Measurements from ENCODE around the gene LRRC37A3.
"Not testable (repeated sequence)": the region's sequence is repeated elsewhere in the genome, so short reads cannot be mapped to it uniquely, and the experiment has no call there.

The LRRC37A3 gene
- total RNA-seq, result 2.4 to 3.7 reads per million in 2 donors

- peak; percentile 99 for DNase-seq
Observed at GRCh38 chr17:64919289-64920025, at the start of gene LRRC37A3. Gene LRRC37A3 (minus strand): TSS chr17:64919478. CDS start chr17:64897257, 22,221 bp downstream.

- peak; percentile 91 for DNase-seq
Observed at GRCh38 chr17:64965873-64966287, 46.6 kb upstream of the LRRC37A3 start.

- DNase-seq, result not testable (repeated sequence)
Observed at GRCh38 chr17:64965256-64965872, 46.1 kb upstream of the LRRC37A3 start.

- DNase-seq, result no peak
Observed at GRCh38 chr17:64964796-64965195, 45.5 kb upstream of the LRRC37A3 start.

- not testable (repeated sequence) for DNase-seq
Observed at GRCh38 chr17:64963814-64964213, 44.5 kb upstream of the LRRC37A3 start.

- DNase-seq, result not testable (repeated sequence)
Observed at GRCh38 chr17:64961563-64962378, 42.5 kb upstream of the LRRC37A3 start.

- DNase-seq, result no peak
Observed at GRCh38 chr17:64951877-64952276, 32.6 kb upstream of the LRRC37A3 start.

- DNase-seq, result no peak
Observed at GRCh38 chr17:64950871-64951270, 31.6 kb upstream of the LRRC37A3 start.

GRCh38 chr17:64947152-64947551 is 27.9 kb upstream of the LRRC37A3 start:
- DNase-seq, result no peak

- DNase-seq, result no peak
Observed at GRCh38 chr17:64941761-64942160, 22.5 kb upstream of the LRRC37A3 start.

GRCh38 chr17:64941045-64941444 is 21.8 kb upstream of the LRRC37A3 start:
- no peak for DNase-seq

GRCh38 chr17:64940055-64940454 is 20.8 kb upstream of the LRRC37A3 start:
- no peak for DNase-seq

- peak; percentile 18 for DNase-seq
Observed at GRCh38 chr17:64938925-64939474, 19.7 kb upstream of the LRRC37A3 start.

GRCh38 chr17:64938290-64938689 is 19.0 kb upstream of the LRRC37A3 start:
- DNase-seq, result no peak

- no peak for DNase-seq
Observed at GRCh38 chr17:64936117-64936516, 16.8 kb upstream of the LRRC37A3 start.

- DNase-seq, result not testable (repeated sequence)
Observed at GRCh38 chr17:64934284-64934778, 15.1 kb upstream of the LRRC37A3 start.

- DNase-seq, result not testable (repeated sequence)
Observed at GRCh38 chr17:64932850-64933249, 13.6 kb upstream of the LRRC37A3 start.

- not testable (repeated sequence) for DNase-seq
Observed at GRCh38 chr17:64930374-64930773, 11.1 kb upstream of the LRRC37A3 start.

GRCh38 chr17:64929419-64930209 is 10.3 kb upstream of the LRRC37A3 start:
- not testable (repeated sequence) for DNase-seq

GRCh38 chr17:64928701-64929100 is 9.4 kb upstream of the LRRC37A3 start:
- DNase-seq, result not testable (repeated sequence)

- not testable (repeated sequence) for DNase-seq
Observed at GRCh38 chr17:64927444-64927843, 8.2 kb upstream of the LRRC37A3 start.

- not testable (repeated sequence) for DNase-seq
Observed at GRCh38 chr17:64926430-64926829, 7.2 kb upstream of the LRRC37A3 start.

Measured in activated gamma-delta T cell (primary cell).